ENCODE results near the gene RFX7. TPM values are rescaled to one million over a fixed set of nuclear protein-coding genes. Genes with fewer than 3 reads are reported as not detected.

Gene RFX7
- total and polyA plus RNA-seq, 2 donors (not counting 1 experiment from before 2014, with no cell fraction given) = 6.6 to 44.8 TPM

DNA sequence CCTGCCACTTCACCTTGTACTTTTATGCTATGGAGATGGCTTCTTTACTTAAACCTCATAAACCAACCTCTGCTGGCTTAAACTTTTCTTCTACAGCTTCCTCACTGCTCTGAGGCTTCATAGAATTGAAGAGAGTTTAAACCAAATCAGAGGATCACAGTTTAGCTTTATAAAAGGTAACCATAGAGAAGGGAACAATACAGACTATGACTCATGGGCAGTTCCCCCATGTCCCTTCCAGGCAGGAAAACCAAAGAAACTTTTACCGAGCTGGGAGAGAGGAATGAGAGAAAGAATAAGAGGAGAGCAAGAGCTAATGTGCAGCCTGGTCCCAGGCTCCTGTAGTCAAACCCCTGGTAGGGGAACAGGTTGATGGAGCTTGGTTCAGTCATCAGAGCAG, 196.3 kb downstream of the RFX7 start:
- Mint-ChIP-seq H3K27me3 (peaks cover 17% of the 10 kb centered on the region), H3K4me3 (no peak overlapping the region), H3K9me3 (ENCODE audit: insufficient read depth) (peaks cover 6% of the 10 kb centered on the region), H3K27ac (no peak overlapping the region), H3K4me1 (peaks cover 8% of the 10 kb centered on the region)
- no peak overlapping the region for H2AFZ ChIP-seq (ENCODE audit: insufficient read depth, low read depth, low read length, poor library complexity, severe bottlenecking)
- no peaks in the 10 kb centered on the region for H3K36me3 ChIP-seq (replicated peaks in 1 of 2; ENCODE audit: control extremely low read depth in 1 of 2, control insufficient read depth in 1 of 2, extremely low read depth in 1 of 2, insufficient read depth in 2 of 2, low read length in 1 of 2)
- H3K4me2 ChIP-seq (replicated peaks; ENCODE audit: low read depth, low read length, poor library complexity, severe bottlenecking) = no peak overlapping the region
- H3K27me3 ChIP-seq (replicated peaks in 1 of 4; ENCODE audit: control extremely low read depth in 1 of 4, control insufficient read depth in 3 of 4, insufficient read depth in 4 of 4, low read length in 3 of 4) = no peaks in the 10 kb centered on the region
- H4K20me1 ChIP-seq (ENCODE audit: control insufficient read depth, insufficient read depth, low read length, poor library complexity, severe bottlenecking) = no peaks in the 10 kb centered on the region
- no peaks in the 10 kb centered on the region for H3K79me2 ChIP-seq (ENCODE audit: control insufficient read depth, insufficient read depth, low read length)
- POLR2A ChIA-PET = no interaction called here
- CTCF ChIA-PET = interaction anchor here (0.7 kb wide), 1 partner anchor 111 kb away, joined by 3 read pairs; no protein-coding TSS in a partner anchor
- no peak overlapping the region for H3K27ac ChIP-seq (ENCODE audit: low read length in 2 of 2)
- H3K4me1 ChIP-seq (ENCODE audit: control insufficient read depth in 2 of 2, insufficient read depth in 2 of 2, low read length in 2 of 2) = peaks cover 0 to 3% of the 10 kb centered on the region in 2 donors
- TF ChIP-seq, protein P1, sequence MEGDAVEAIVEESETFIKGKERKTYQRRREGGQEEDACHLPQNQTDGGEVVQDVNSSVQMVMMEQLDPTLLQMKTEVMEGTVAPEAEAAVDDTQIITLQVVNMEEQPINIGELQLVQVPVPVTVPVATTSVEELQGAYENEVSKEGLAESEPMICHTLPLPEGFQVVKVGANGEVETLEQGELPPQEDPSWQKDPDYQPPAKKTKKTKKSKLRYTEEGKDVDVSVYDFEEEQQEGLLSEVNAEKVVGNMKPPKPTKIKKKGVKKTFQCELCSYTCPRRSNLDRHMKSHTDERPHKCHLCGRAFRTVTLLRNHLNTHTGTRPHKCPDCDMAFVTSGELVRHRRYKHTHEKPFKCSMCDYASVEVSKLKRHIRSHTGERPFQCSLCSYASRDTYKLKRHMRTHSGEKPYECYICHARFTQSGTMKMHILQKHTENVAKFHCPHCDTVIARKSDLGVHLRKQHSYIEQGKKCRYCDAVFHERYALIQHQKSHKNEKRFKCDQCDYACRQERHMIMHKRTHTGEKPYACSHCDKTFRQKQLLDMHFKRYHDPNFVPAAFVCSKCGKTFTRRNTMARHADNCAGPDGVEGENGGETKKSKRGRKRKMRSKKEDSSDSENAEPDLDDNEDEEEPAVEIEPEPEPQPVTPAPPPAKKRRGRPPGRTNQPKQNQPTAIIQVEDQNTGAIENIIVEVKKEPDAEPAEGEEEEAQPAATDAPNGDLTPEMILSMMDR (IDR thresholded peaks at IDR 0.05) = no peak
- no peak for TF ChIP-seq EZH2 (IDR thresholded peaks at IDR 0.05; ENCODE audit: borderline replicate concordance, insufficient read depth, low read depth, low read length, poor library complexity, severe bottlenecking)
- no peak overlapping the region for H3K4me3 ChIP-seq (ENCODE audit: control extremely low read depth in 1 of 5, extremely low read depth in 1 of 5, insufficient read depth in 1 of 5, low read depth in 2 of 5, low read length in 4 of 5)
- no peak for DNase-seq
- 90% methylated on average over 1 of the region's 1 CpG for WGBS (ENCODE audit: insufficient coverage)
- H3K9me3 ChIP-seq (ENCODE audit: control extremely low read depth in 1 of 3, control insufficient read depth in 2 of 3, insufficient read depth in 1 of 3, low read length in 2 of 3) = no peaks in the 10 kb centered on the region
- intact Hi-C loops (cut with micrococcal nuclease) = no loop called here
- no peak for ATAC-seq (ENCODE audit: low read depth)
- H3K9ac ChIP-seq (ENCODE audit: low read length) = no peak overlapping the region

DNA sequence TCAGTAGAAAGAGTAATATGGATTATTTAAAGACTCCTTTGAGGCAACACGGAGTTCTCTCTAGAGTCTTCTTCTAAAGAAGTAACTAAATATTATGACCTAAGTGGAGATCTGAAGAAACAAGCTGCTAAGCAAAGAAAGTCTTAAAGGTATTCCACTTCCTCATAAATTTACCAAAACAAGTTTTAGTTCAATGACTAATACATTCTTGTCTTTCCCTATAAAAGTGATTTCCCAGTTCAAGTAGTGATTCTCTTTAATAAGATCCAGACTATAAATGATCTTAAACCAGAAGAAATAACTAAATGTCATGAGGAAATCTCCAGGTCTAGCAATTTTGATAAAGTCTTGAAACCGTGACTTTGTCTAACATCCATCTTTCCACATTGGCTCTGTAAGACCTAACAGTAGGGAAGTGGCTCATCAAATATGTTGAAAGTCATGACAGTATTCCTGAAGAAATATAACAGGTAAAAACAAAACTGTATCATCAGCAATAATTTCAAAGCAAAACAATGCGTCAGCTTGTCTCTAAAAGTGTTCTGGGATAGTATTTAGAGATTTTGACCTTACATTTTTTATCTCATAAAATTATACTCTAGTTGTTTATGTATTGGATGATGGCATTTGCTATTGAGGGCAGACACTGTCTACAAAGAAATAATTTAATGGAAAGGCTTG, 198.5 kb downstream of the RFX7 start:
- H3K27me3 Mint-ChIP-seq = peaks cover 17% of the 10 kb centered on the region
- no peak overlapping the region for H3K4me3 ChIP-seq (ENCODE audit: control extremely low read depth in 1 of 5, extremely low read depth in 1 of 5, insufficient read depth in 1 of 5, low read depth in 2 of 5, low read length in 4 of 5)
- H3K27ac Mint-ChIP-seq = no peak overlapping the region
- no peak for ATAC-seq (ENCODE audit: low read depth)
- no peaks in the 10 kb centered on the region for H3K79me2 ChIP-seq (ENCODE audit: control insufficient read depth, insufficient read depth, low read length)
- H2AFZ ChIP-seq (ENCODE audit: insufficient read depth, low read depth, low read length, poor library complexity, severe bottlenecking) = no peak overlapping the region
- no peak overlapping the region for H3K9ac ChIP-seq (ENCODE audit: low read length)
- intact Hi-C loops (cut with micrococcal nuclease) = no loop called here
- peaks cover 6% of the 10 kb centered on the region for H3K9me3 Mint-ChIP-seq (ENCODE audit: insufficient read depth)
- TF ChIP-seq, protein P1 (IDR thresholded peaks at IDR 0.05) = no peak
- no peak for TF ChIP-seq EZH2 (IDR thresholded peaks at IDR 0.05; ENCODE audit: borderline replicate concordance, insufficient read depth, low read depth, low read length, poor library complexity, severe bottlenecking)
- H3K4me1 Mint-ChIP-seq = peaks cover 8% of the 10 kb centered on the region
- H3K9me3 ChIP-seq (ENCODE audit: control extremely low read depth in 1 of 3, control insufficient read depth in 2 of 3, insufficient read depth in 1 of 3, low read length in 2 of 3) = no peaks in the 10 kb centered on the region
- WGBS (ENCODE audit: insufficient coverage) = no CpG with 5 or more reads among the region's 3 CpGs
- H4K20me1 ChIP-seq (ENCODE audit: control insufficient read depth, insufficient read depth, low read length, poor library complexity, severe bottlenecking) = no peaks in the 10 kb centered on the region
- H3K4me3 Mint-ChIP-seq = no peak overlapping the region
- DNase-seq = no peak
- peaks cover 0 to 3% of the 10 kb centered on the region in 2 donors for H3K4me1 ChIP-seq (ENCODE audit: control insufficient read depth in 2 of 2, insufficient read depth in 2 of 2, low read length in 2 of 2)
- ChIA-PET POLR2A (no interaction called here), CTCF (no interaction called here)
- no peak overlapping the region for H3K27ac ChIP-seq (ENCODE audit: low read length in 2 of 2)
- H3K36me3 ChIP-seq (replicated peaks in 1 of 2; ENCODE audit: control extremely low read depth in 1 of 2, control insufficient read depth in 1 of 2, extremely low read depth in 1 of 2, insufficient read depth in 2 of 2, low read length in 1 of 2) = no peaks in the 10 kb centered on the region
- no peaks in the 10 kb centered on the region for H3K27me3 ChIP-seq (replicated peaks in 1 of 4; ENCODE audit: control extremely low read depth in 1 of 4, control insufficient read depth in 3 of 4, insufficient read depth in 4 of 4, low read length in 3 of 4)
- no peak overlapping the region for H3K4me2 ChIP-seq (replicated peaks; ENCODE audit: low read depth, low read length, poor library complexity, severe bottlenecking)
